IMR-90 (cell line): ENCODE data around the gene GRPEL2. TPM values are rescaled to one million over a fixed set of nuclear protein-coding genes. Genes with fewer than 3 reads are reported as not detected.

ENCODE experiments used
- ATAC-seq: fragments of 200-7000 bp; cut with Tn5 transposase; 2 replicates; pipeline ENCODE4 v1.9.1; 2020; ENCODE audit warnings: low read depth, mild to moderate bottlenecking, moderate library complexity
- BruUV-seq: library from RNA; stranded (reverse); fragments of 400-500 nt; replicated peaks from 2 replicates; lab custom pipeline; 2021; lab: Mats Ljungman, UMichigan
- CTCF ChIA-PET: fragments of 300-600 bp; formaldehyde crosslinking; extraction: SDS; loops from one replicate; lab custom pipeline; 2021; ENCODE audit warnings: antibody characterized with exemption; lab: Yijun Ruan, JAX
- POLR2A ChIA-PET: fragments of 300-600 bp; sonication (Branson Sonifier 250); formaldehyde crosslinking; loops from one replicate; lab custom pipeline; 2022; ENCODE audit warnings: antibody characterized with exemption; ENCODE audit not compliant: unreplicated experiment; lab: Charles Lee
- DNase-seq: peaks from one replicate; pipeline ENCODE4 v3.0.0; 2013
- H2AFZ ChIP-seq: replicated peaks from 2 replicates; pipeline ENCODE3; 2013; ENCODE audit warnings: low read length, mild to moderate bottlenecking; ENCODE audit not compliant: poor library complexity
- H2AK5ac ChIP-seq: 2 replicates; pipeline ENCODE4 v1.6.1; 2013; ENCODE audit warnings: low read depth, low read length, inconsistent platforms
- H2AK9ac ChIP-seq: replicated peaks from 2 replicates; pipeline ENCODE3; 2013; ENCODE audit warnings: mild to moderate bottlenecking, low read depth, low read length, moderate library complexity; ENCODE audit not compliant: poor library complexity
- H2BK120ac ChIP-seq: 2 replicates; pipeline ENCODE4 v1.6.1; 2013; ENCODE audit warnings: low read depth, low read length, inconsistent platforms
- H2BK15ac ChIP-seq: 3 replicates; pipeline ENCODE4 v1.6.1; 2013; ENCODE audit warnings: low read depth, low read length, inconsistent platforms
- H2BK20ac ChIP-seq: 2 replicates; pipeline ENCODE4 v1.6.1; 2013; ENCODE audit warnings: low read depth, mild to moderate bottlenecking, inconsistent platforms, low read length, moderate library complexity
- H2BK5ac ChIP-seq: 2 replicates; pipeline ENCODE4 v1.6.1; 2013; ENCODE audit warnings: mild to moderate bottlenecking, low read depth, low read length, inconsistent platforms; ENCODE audit not compliant: poor library complexity, severe bottlenecking
- H3K14ac ChIP-seq: replicated peaks from 2 replicates; pipeline ENCODE4 v1.6.1; 2013; ENCODE audit warnings: low read depth, low read length, inconsistent platforms
- H3K18ac ChIP-seq: 2 replicates; pipeline ENCODE4 v1.6.1; 2013; ENCODE audit warnings: low read depth, low read length, control low read depth
- H3K23ac ChIP-seq: 2 replicates; pipeline ENCODE4 v1.6.1; 2013; ENCODE audit warnings: low read depth, low read length, inconsistent platforms
- H3K27ac ChIP-seq: 2 replicates; pipeline ENCODE4 v1.5.1; 2013; ENCODE audit warnings: mild to moderate bottlenecking, control low read depth, low read length; ENCODE audit not compliant: insufficient read depth
- H3K27me3 ChIP-seq: 2 replicates; pipeline ENCODE4 v1.6.1; 2013; ENCODE audit warnings: low read length; ENCODE audit not compliant: control insufficient read depth, insufficient read depth
- H3K36me3 ChIP-seq: 2 replicates; pipeline ENCODE4 v1.6.1; 2013; ENCODE audit warnings: low read length, mixed read lengths; ENCODE audit not compliant: control insufficient read depth, insufficient read depth
- H3K4ac ChIP-seq: 2 replicates; pipeline ENCODE4 v1.6.1; 2013; ENCODE audit warnings: low read depth, low read length, inconsistent platforms
- H3K4me1 ChIP-seq: 2 replicates; pipeline ENCODE4 v1.6.1; 2013; ENCODE audit warnings: low read length, mixed read lengths; ENCODE audit not compliant: control insufficient read depth, insufficient read depth
- H3K4me2 ChIP-seq: 2 replicates; pipeline ENCODE4 v1.6.1; 2013; ENCODE audit warnings: low read depth, mild to moderate bottlenecking, control low read depth, low read length, moderate library complexity
- H3K4me3 ChIP-seq: 2 replicates; pipeline ENCODE4 v1.5.1; 2013; ENCODE audit warnings: low read depth, mild to moderate bottlenecking, control low read depth, low read length, moderate library complexity; ENCODE audit not compliant: insufficient read depth
- H3K56ac ChIP-seq: 2 replicates; pipeline ENCODE4 v1.6.1; 2013; ENCODE audit warnings: low read length, inconsistent platforms; ENCODE audit not compliant: insufficient read depth; ENCODE audit errors: extremely low read depth
- H3K79me1 ChIP-seq, 2 experiments: 2 replicates each; pipeline ENCODE4 v1.6.1; 2013; ENCODE audit warnings: low read length in 2 of 2, inconsistent platforms in 1 of 2, low read depth in 1 of 2
- H3K9ac ChIP-seq: 2 replicates; pipeline ENCODE4 v1.6.1; 2013; ENCODE audit warnings: low read depth, low read length, control low read depth
- H3K9me1 ChIP-seq: 2 replicates; pipeline ENCODE4 v1.6.1; 2013; ENCODE audit warnings: low read length, inconsistent platforms; ENCODE audit not compliant: insufficient read depth
- H3K9me3 ChIP-seq: 2 replicates; pipeline ENCODE4 v1.6.1; 2013; ENCODE audit warnings: low read length; ENCODE audit not compliant: control insufficient read depth, insufficient read depth
- H4K20me1 ChIP-seq: 2 replicates; pipeline ENCODE4 v1.6.1; 2013; ENCODE audit warnings: low read length, inconsistent platforms; ENCODE audit not compliant: insufficient read depth
- H4K5ac ChIP-seq: 2 replicates; pipeline ENCODE4 v1.6.1; 2013; ENCODE audit warnings: mild to moderate bottlenecking, low read depth, low read length, control low read depth
- H4K8ac ChIP-seq, 2 experiments: 2 replicates each; pipeline ENCODE4 v1.6.1; 2013; ENCODE audit warnings: low read depth in 2 of 2, low read length in 2 of 2, control low read depth in 1 of 2, inconsistent platforms in 1 of 2
- H4K91ac ChIP-seq: 2 replicates; pipeline ENCODE4 v1.6.1; 2013; ENCODE audit warnings: low read depth, low read length, inconsistent platforms; ENCODE audit not compliant: insufficient read depth
- CEBPB ChIP-seq: IDR thresholded peaks from 2 replicates; pipeline ENCODE4 v1.6.1; 2012; ENCODE audit warnings: low read depth, low read length, improper control_type of control experiment
- CHD1 ChIP-seq: IDR thresholded peaks from 2 replicates; pipeline ENCODE4 v1.6.1; 2012; ENCODE audit warnings: low read depth, low read length, improper control_type of control experiment
- CTCF ChIP-seq: conservative IDR thresholded peaks from 2 replicates; pipeline ENCODE4 v1.5.1; 2012; ENCODE audit warnings: mild to moderate bottlenecking, low read depth, low read length, improper control_type of control experiment
- ELK1 ChIP-seq: fragments of 150-350 bp; IDR thresholded peaks from 2 replicates; pipeline ENCODE4 v1.6.1; 2016; ENCODE audit warnings: low read depth, mild to moderate bottlenecking, low read length, moderate library complexity, borderline replicate concordance
- FOS ChIP-seq: fragments of 150-350 bp; IDR thresholded peaks from 2 replicates; pipeline ENCODE4 v1.6.1; 2016; ENCODE audit warnings: low read depth, low read length
- MAFK ChIP-seq: IDR thresholded peaks from 2 replicates; pipeline ENCODE4 v1.6.1; 2012; ENCODE audit warnings: low read depth, low read length, improper control_type of control experiment
- MAZ ChIP-seq: IDR thresholded peaks from 2 replicates; pipeline ENCODE4 v1.6.1; 2012; ENCODE audit warnings: low read depth, mild to moderate bottlenecking, low read length, improper control_type of control experiment, moderate library complexity, borderline replicate concordance
- NFE2L2 ChIP-seq: fragments of 150-350 bp; IDR thresholded peaks from 2 replicates; pipeline ENCODE4 v1.6.1; 2016; ENCODE audit warnings: low read depth, mild to moderate bottlenecking, low read length
- POLR2A ChIP-seq: IDR thresholded peaks from 2 replicates; pipeline ENCODE4 v1.6.1; 2012; ENCODE audit warnings: mild to moderate bottlenecking, low read depth, low read length
- RFX5 ChIP-seq: IDR thresholded peaks from 2 replicates; pipeline ENCODE4 v1.8.0; 2012; ENCODE audit warnings: low read depth, mild to moderate bottlenecking, low read length, moderate library complexity
- SMC3 ChIP-seq: fragments of 150-350 bp; IDR thresholded peaks from 2 replicates; pipeline ENCODE4 v1.6.1; 2016; ENCODE audit warnings: low read depth, mild to moderate bottlenecking, antibody characterized with exemption, low read length, moderate library complexity
- USF2 ChIP-seq: fragments of 150-350 bp; IDR thresholded peaks from 2 replicates; pipeline ENCODE4 v1.6.1; 2017; ENCODE audit warnings: mild to moderate bottlenecking, antibody characterized with exemption, low read length, low read depth
- WGBS, 2 experiments: methylation state at CpG; one replicate each; pipeline versions ENCODE4 v1.1.5 to v1.1.7; 2013; ENCODE audit warnings: missing lambda C conversion rate in 2 of 2; ENCODE audit not compliant: insufficient read length in 1 of 2; ENCODE audit errors: extremely low coverage in 2 of 2; 5-methylcytosine and 5-hydroxymethylcytosine counted together
- dilution Hi-C: fragments of 300-500 bp; cut with HindIII; formaldehyde crosslinking; loops from one replicate; pipeline ENCODE4 v1.14.3; 2018; ENCODE audit warnings: low sequenced_read_pairs; ENCODE audit not compliant: unreplicated experiment
- in situ Hi-C: fragments of 300-500 bp; cut with MboI; formaldehyde crosslinking; loops from 3 replicates; pipeline ENCODE4 v1.14.3; 2019; ENCODE audit warnings: low sequenced_read_pairs, inconsistent platforms, mixed read lengths
- intact Hi-C: fragments of 100-400 bp; cut with micrococcal nuclease; formaldehyde crosslinking; loops from 2 replicates; pipeline ENCODE4 v1.10.0; 2022
- polyA plus RNA-seq, 3 experiments: library from polyadenylated mRNA; depleted of rRNA; stranded (reverse); fragments of >200 nt; gene quantifications; 2 replicates each; pipeline ENCODE4 v1.2.3, GENCODE V29; 2012; ENCODE audit warnings: low replicate concordance in 1 of 3
- total RNA-seq: library from RNA; depleted of rRNA; stranded (reverse); fragments of >200 nt; gene quantifications from 2 replicates; pipeline ENCODE4 v1.2.3, GENCODE V29; 2012

GRPEL2 gene
- total and polyA plus RNA-seq, 2 of the 4 experiments (the other 2 are of a cell fraction): 6.2 to 18.1 TPM

GRCh38 chr5:149301049-149301743 is 44.1 kb upstream of the GRPEL2 start:
- dilution Hi-C loops (no loop called here), intact Hi-C loops (no loop called here), in situ Hi-C loops (no loop called here)
- no peak overlapping the region for H3K23ac ChIP-seq
- no peak for ATAC-seq
- no peak overlapping the region for H2AK9ac ChIP-seq
- H2AFZ ChIP-seq: no peak overlapping the region
- no peak for DNase-seq
- no peak for TF ChIP-seq USF2
- TF ChIP-seq POLR2A: no peak
- no peak for TF ChIP-seq NFE2L2
- TF ChIP-seq SMC3: no peak
- no peak for TF ChIP-seq MAZ
- no peak for TF ChIP-seq MAFK
- TF ChIP-seq CEBPB: no peak
- no peak for TF ChIP-seq CHD1
- no peak for TF ChIP-seq CTCF
- no peak for TF ChIP-seq ELK1
- TF ChIP-seq RFX5: no peak
- TF ChIP-seq FOS: no peak
- no TSS peak for BruUV-seq
- no peak overlapping the region for H2BK20ac ChIP-seq
- H3K36me3 ChIP-seq: no peaks in the 10 kb centered on the region
- H2BK15ac ChIP-seq: no peak overlapping the region
- peaks cover 9% of the 10 kb centered on the region for H3K9me1 ChIP-seq
- H3K4me1 ChIP-seq: peaks cover 6% of the 10 kb centered on the region
- H3K27me3 ChIP-seq: no peaks in the 10 kb centered on the region
- H3K18ac ChIP-seq: no peak overlapping the region
- H2AK5ac ChIP-seq: no peak overlapping the region
- no peak overlapping the region for H3K4me2 ChIP-seq
- no peak overlapping the region for H2BK120ac ChIP-seq
- no peaks in the 10 kb centered on the region for H4K20me1 ChIP-seq
- 97% methylated on average over 6 of the region's 13 CpGs; no CpG with 5 or more reads in 1 of the 2 experiments for WGBS, 2 experiments
- no peak overlapping the region for H3K4ac ChIP-seq
- H3K14ac ChIP-seq: no peak overlapping the region
- H3K9me3 ChIP-seq: no peaks in the 10 kb centered on the region
- H4K8ac ChIP-seq: no peak overlapping the region
- H4K5ac ChIP-seq: no peak overlapping the region
- H3K4me3 ChIP-seq: no peak overlapping the region
- H2BK5ac ChIP-seq: no peak overlapping the region
- no peak overlapping the region for H3K56ac ChIP-seq
- H3K27ac ChIP-seq: no peak overlapping the region
- H3K79me1 ChIP-seq: no peaks in the 10 kb centered on the region
- ChIA-PET POLR2A (no interaction called here), CTCF (no interaction called here)
- H3K9ac ChIP-seq: no peak overlapping the region
- no peak overlapping the region for H4K91ac ChIP-seq
